Muscle layer of duodenum (tissue), 2 donors: Measurements from ENCODE around the gene ACER2.

Experiments used
- H3K27ac ChIP-seq: one replicate; pipeline ENCODE4 v1.7.0; 2013; ENCODE audit warnings: mild to moderate bottlenecking, low read length
- H3K27me3 ChIP-seq: one replicate; pipeline ENCODE4 v1.7.0; 2013; ENCODE audit warnings: low read depth, mild to moderate bottlenecking, control low read depth, low read length
- H3K36me3 ChIP-seq, 2 donors: one replicate each; pipeline ENCODE4 v1.7.0; 2013; ENCODE audit warnings: low read length in 2 of 2, control low read depth in 1 of 2, mild to moderate bottlenecking in 1 of 2; ENCODE audit not compliant: insufficient read depth in 2 of 2, control insufficient read depth in 1 of 2
- H3K4me1 ChIP-seq, 2 donors: one replicate each; pipeline ENCODE4 v1.7.0; 2013; ENCODE audit warnings: low read length in 2 of 2, mild to moderate bottlenecking in 2 of 2, control low read depth in 1 of 2, moderate library complexity in 1 of 2; ENCODE audit not compliant: insufficient read depth in 2 of 2, control insufficient read depth in 1 of 2
- H3K4me3 ChIP-seq, 2 donors: one replicate each; pipeline ENCODE4 v1.7.0; 2013; ENCODE audit warnings: low read length in 2 of 2, low read depth in 1 of 2, mild to moderate bottlenecking in 1 of 2
- H3K9me3 ChIP-seq, 2 donors: one replicate each; pipeline ENCODE4 v1.7.0; 2013; ENCODE audit warnings: low read length in 2 of 2, control low read depth in 1 of 2, mild to moderate bottlenecking in 1 of 2; ENCODE audit not compliant: control insufficient read depth in 1 of 2
- donor health status: healthy.

ACER2 gene

DNA sequence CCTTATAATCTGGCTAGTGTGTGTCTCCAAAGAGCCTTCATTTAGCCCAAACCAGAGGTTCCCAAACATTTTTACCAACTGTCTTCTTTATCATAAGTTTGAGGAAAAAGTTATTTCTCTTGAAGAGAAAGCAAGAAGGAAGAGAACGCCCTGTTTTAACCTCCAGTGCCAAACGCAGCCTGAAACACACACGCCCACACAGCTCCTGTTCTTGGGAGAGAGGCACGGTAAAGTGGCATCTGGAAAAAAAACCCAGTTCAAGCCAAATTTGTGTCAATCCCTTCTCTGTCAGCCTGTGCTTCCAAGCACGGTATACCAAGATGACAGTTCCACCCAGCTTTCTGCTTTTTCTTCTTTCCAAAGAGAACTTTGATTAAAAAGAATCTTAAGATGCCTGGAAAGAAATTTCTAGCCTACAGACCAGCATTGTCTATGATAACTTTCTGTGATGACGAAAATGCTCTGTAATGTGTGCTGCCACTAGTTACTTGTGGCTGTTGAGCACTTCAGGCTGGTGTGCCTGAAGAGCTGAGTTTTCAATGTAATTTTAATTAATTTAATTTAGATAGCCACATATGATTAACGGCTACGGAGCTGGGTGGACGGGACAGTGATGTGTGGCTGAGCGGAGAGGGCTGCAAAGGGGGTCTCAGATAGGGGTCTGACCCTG lies 62.3 kb downstream of the ACER2 start:
- Histone ChIP-seq H3K4me1 (peaks cover 0 to 9% of the 10 kb centered on the region in 2 donors), H3K9me3 (no peaks in the 10 kb centered on the region), H3K4me3 (no peak overlapping the region), H3K36me3 (no peaks in the 10 kb centered on the region), H3K27ac (no peak overlapping the region), H3K27me3 (no peaks in the 10 kb centered on the region)

DNA sequence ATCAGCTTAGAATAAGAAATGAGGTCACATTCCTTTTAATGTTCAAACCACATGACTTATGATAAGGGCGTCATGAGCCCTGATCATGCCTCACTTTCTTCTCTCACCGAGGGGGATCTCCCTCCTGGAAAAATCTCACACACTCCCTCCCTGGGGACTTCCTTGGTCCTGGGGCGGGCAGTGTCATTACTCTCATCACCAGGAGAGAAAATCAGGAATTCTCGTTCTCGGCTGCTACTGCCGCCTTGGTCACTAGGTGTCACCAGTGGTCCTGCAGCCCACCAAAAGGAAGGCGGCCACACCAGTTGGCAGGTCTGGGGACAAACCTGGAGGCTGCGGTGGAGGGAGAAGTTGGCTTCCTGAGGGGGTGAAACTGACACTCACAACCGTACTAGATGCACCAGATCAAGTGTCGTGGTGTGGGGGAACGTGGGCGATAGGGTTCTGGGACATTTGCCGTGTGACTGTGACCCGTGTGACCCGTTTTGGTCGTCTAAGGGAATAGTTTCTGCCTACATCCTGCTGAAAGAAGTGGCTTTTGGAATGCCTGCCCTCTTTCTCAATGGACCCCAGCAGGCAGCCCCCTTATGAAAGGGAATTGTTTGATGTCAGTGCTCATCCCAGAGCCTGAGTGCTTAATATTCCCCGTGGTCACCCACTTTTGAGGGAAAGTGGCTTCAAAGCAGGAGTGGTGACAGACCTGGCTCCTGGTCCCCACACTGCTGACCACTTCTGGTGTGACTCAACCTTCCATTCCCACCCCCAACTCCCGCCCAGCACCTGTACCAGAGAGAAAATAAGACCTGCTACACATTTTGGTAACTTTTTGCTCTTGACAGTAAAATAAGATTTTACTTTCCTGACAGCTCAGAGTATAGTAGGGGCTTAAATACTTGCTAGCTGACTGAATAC lies 63.2 kb downstream of the ACER2 start:
- H3K27ac ChIP-seq = no peak overlapping the region
- peaks cover 0 to 9% of the 10 kb centered on the region in 2 donors for H3K4me1 ChIP-seq
- no peaks in the 10 kb centered on the region for H3K27me3 ChIP-seq
- no peak overlapping the region for H3K4me3 ChIP-seq
- no peaks in the 10 kb centered on the region for H3K36me3 ChIP-seq
- H3K9me3 ChIP-seq = no peaks in the 10 kb centered on the region

DNA sequence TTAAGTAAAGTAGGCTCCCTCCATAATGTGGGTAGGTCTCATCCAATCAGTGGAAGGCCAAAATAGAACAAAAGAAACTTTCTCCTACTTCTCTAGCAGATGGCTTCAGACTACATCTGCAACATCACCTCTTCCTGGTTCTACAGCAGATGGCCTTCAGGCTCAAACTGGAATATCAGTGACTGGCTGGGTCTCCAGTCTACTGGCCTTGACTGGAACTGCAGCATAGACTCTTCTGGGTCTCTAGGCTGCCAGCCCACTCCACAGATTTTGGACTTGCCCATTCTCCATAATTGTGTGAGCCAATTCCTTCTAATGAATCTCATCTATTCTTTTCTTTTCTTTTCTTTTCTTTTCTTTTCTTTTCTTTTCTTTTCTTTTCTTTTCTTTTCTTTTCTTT lies 64.8 kb downstream of the ACER2 start:
- Histone ChIP-seq H3K9me3 (no peaks in the 10 kb centered on the region), H3K4me3 (no peak overlapping the region), H3K27me3 (no peaks in the 10 kb centered on the region), H3K4me1 (peaks cover 0 to 9% of the 10 kb centered on the region in 2 donors), H3K27ac (no peak overlapping the region), H3K36me3 (no peaks in the 10 kb centered on the region)

DNA sequence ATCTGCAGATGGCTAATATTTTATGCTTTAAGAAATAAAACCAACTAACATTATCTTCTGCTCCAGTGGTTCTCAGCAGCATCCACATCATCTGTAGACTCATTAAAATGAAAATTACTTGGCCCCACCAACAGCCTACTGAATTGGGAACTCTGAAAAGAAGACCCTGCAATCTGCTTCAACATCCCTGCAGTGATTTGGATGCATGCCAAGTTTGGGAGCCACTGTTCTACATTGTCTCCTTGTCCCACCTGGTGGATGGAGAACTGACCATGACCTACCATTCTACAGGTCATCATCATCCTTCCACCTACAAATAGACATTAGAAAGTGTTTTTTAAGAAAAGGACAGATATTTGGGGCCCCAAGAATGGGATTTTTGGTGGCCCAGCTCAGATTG lies 71.1 kb downstream of the ACER2 start:
- H3K4me1 ChIP-seq = no peaks in the 10 kb centered on the region
- no peaks in the 10 kb centered on the region for H3K27me3 ChIP-seq
- H3K27ac ChIP-seq = no peak overlapping the region
- no peaks in the 10 kb centered on the region for H3K9me3 ChIP-seq
- no peaks in the 10 kb centered on the region for H3K36me3 ChIP-seq
- H3K4me3 ChIP-seq = no peak overlapping the region

- H3K36me3 ChIP-seq = no peaks in the 10 kb centered on the region
- no peaks in the 10 kb centered on the region for H3K4me1 ChIP-seq
- H3K27me3 ChIP-seq = no peaks in the 10 kb centered on the region
- no peak overlapping the region for H3K4me3 ChIP-seq
- no peaks in the 10 kb centered on the region for H3K9me3 ChIP-seq
- no peak overlapping the region for H3K27ac ChIP-seq
Observed at GRCh38 chr9:19480345-19480744, 71.5 kb downstream of the ACER2 start.

DNA sequence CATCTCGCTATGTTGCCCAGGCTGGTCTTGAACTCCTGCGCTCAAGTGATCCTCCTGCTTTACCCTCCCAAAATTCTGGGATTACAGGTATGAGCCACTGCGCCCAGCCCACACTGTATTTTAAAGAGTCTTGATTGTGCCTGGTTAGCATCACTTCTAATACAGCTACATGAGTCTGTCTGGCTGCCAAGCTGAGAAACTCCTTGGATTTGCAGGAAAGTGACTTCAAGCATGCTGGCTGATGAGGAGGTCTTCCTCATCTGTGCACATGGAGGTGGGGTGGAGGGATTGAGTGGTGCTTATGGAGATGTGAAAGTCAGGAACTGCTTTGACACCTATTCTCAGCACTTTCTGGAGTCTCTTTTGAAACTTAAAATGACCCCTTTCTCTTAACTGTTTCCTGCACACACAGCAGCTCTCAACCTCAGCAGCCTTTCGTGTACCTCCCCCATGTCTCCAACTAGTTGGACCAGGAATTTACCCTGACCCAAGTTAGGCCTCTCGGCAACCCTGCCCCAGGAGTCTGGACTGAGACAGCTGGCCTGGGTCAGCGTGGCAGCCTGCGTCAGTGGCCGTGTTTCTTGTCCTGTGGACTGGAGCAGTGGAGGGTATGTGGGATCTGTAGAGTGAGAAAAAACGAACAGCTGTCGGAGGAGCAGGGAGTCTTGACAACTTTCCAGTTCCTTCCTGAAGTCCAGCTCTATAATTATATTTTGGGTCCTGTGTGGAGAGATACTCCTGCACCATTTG lies 72.5 kb downstream of the ACER2 start:
- Histone ChIP-seq H3K9me3 (no peaks in the 10 kb centered on the region), H3K36me3 (no peaks in the 10 kb centered on the region), H3K4me3 (no peak overlapping the region), H3K27me3 (no peaks in the 10 kb centered on the region), H3K4me1 (no peaks in the 10 kb centered on the region), H3K27ac (no peak overlapping the region)

- H3K27me3 ChIP-seq = no peaks in the 10 kb centered on the region
- no peaks in the 10 kb centered on the region for H3K4me1 ChIP-seq
- H3K36me3 ChIP-seq = no peaks in the 10 kb centered on the region
- no peaks in the 10 kb centered on the region for H3K9me3 ChIP-seq
- H3K4me3 ChIP-seq = no peak overlapping the region
- H3K27ac ChIP-seq = no peak overlapping the region
Observed at GRCh38 chr9:19481971-19482404, 73.2 kb downstream of the ACER2 start.

DNA sequence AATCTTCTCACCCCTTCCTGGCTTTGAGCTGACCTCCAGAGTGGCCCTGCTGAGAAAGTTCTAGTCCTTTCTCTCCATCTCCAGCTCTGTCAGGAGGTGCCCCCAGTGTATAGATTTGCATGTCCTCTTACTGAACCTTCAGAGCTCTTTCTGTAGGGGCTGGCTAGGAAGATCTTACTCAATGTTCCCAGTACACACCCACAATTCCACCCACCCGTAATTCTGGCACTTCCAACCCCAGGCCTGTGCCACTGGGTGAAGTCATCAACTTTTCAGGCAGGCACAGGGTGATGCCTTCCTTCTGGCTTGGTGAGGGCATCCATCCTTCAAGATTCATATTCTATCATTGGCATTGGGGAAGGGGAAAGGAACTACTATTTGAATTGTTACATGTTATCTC lies 75.9 kb downstream of the ACER2 start:
- Histone ChIP-seq H3K27me3 (no peaks in the 10 kb centered on the region), H3K27ac (no peak overlapping the region), H3K4me1 (no peaks in the 10 kb centered on the region), H3K4me3 (no peak overlapping the region), H3K9me3 (no peaks in the 10 kb centered on the region), H3K36me3 (no peaks in the 10 kb centered on the region)

DNA sequence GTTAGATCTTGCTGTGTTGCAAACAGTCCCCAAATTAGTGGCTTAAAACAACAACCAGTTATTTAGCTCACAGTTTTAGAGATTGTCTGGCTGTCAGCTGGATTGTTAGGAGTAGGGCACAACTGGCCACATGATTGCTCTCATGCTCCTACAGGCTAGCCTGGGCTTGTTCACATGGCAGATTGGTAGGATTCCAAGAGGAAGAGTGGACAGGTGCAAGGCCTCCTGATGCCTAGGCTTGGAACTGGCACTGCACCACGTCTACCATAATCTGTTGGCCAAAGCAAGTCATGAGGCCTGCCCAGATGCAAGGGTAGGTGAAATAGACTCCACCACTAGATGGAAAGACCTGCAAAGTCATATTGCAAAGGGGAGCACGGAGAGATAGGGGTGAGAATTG lies 76.4 kb downstream of the ACER2 start:
- Histone ChIP-seq H3K4me3 (no peak overlapping the region), H3K36me3 (no peaks in the 10 kb centered on the region), H3K4me1 (no peaks in the 10 kb centered on the region), H3K27me3 (no peaks in the 10 kb centered on the region), H3K27ac (no peak overlapping the region), H3K9me3 (no peaks in the 10 kb centered on the region)

- H3K9me3 ChIP-seq = no peaks in the 10 kb centered on the region
- no peaks in the 10 kb centered on the region for H3K27me3 ChIP-seq
- no peak overlapping the region for H3K4me3 ChIP-seq
- H3K4me1 ChIP-seq = no peaks in the 10 kb centered on the region
- H3K36me3 ChIP-seq = no peaks in the 10 kb centered on the region
- no peak overlapping the region for H3K27ac ChIP-seq
Observed at GRCh38 chr9:19486803-19487202, 78.0 kb downstream of the ACER2 start.

DNA sequence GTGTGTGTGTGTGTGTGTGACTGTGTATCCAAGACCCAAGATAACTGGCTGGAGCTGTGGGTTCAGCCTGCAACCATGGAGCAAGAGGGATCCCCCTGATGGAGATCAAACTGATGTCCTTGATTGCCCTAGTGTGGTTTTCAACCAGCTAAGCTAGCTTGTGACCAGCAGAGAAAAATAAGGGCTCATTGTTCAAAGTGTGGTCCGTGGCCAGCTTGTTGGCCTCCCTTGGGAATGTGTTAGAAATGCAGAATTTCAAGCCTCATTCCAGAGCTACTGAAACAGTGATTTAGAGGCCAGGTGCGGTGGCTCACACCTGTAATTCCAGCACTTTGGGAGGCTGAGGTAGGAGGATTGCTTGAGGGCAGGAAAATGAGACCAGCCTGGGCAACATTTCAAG lies 79.9 kb downstream of the ACER2 start:
- no peak overlapping the region for H3K27ac ChIP-seq
- H3K4me1 ChIP-seq = peaks cover 0 to 8% of the 10 kb centered on the region in 2 donors
- H3K9me3 ChIP-seq = no peaks in the 10 kb centered on the region

More for the DNA sequence above, 79.9 kb downstream of the ACER2 start:
- no peaks in the 10 kb centered on the region for H3K27me3 ChIP-seq
- H3K36me3 ChIP-seq = no peaks in the 10 kb centered on the region
- H3K4me3 ChIP-seq = no peak overlapping the region
